ENCODE data around the gene LAMB4.

LAMB4 gene

DNA sequence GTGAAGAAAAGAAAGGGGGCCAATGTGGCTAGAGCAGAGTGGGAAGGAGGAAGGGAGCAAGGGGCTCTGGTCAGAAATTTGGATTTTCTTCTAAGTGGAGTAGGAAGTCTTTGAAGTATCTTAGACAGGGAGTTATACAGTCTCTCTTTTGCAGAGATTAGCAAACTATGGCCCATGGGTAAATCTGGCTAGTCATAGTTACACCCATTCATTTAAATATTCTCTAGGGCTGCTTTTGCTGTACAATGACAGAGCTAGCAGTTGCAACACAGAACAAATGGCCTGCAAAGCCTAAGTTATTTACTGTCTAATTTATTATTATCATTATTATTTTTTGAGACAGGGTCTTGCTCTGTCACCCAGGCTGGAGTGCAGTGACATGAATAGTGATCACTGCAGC is 10.5 kb upstream of the LAMB4 start:
- DNase-seq: no peak

DNA sequence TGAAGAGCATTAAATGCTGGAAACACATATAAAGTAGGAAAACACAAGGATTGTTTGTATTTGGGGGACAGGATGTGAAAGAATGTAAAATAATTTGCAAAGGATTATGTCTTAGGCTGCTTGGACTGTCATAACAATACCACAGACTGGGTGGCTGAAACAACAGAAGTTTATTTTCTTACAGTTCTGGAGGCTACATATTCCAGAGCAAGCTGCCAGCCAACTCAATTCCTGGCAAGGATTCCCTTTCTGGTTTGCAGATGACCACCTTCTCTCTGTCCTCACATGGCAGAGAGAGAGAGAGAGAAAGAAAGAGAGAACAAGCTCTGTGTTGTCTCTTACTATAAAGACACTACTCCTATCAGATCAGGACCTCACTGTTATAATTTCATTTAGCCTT is 8.8 kb upstream of the LAMB4 start:
- no peak for DNase-seq

DNA sequence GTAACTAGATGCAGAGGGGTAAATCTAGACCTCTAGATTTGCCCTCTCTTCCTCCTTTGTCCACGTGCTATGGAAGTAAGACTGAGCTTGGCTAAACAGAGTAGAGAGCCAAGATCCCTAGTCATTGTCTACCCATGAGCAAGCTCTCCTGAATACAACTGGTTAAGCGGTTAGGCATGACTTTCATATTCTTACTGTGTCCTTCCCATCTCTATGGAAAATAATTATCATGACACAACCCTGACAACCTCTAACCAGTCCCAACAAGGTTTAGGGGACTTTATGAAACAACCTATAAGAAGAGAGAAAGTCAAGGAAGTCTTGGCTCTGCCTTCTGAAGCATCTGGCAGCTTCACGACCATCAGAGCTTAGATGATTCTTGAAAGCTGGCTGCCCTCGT is 7.8 kb upstream of the LAMB4 start:
- no peak for DNase-seq

DNA sequence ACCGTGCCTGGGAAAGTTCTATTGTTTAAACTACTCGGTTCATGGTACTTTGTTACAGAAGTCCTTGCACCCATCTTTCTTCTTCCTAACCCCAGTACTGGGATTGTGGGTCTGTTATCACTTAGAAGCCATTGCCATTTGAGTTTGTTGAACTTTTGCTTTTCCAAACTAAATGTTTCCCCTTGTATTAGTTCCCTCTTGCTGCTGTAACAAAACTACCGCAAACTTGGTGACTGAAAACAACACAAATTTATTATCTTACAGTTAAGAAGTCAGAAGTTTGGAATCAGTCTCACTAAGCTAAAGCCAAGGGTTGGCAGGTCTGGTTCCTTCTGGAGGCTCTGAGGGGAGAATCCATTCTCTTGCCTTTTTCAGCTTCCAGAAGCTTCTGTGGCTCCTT is 6.9 kb upstream of the LAMB4 start:
- DNase-seq: no peak

DNA sequence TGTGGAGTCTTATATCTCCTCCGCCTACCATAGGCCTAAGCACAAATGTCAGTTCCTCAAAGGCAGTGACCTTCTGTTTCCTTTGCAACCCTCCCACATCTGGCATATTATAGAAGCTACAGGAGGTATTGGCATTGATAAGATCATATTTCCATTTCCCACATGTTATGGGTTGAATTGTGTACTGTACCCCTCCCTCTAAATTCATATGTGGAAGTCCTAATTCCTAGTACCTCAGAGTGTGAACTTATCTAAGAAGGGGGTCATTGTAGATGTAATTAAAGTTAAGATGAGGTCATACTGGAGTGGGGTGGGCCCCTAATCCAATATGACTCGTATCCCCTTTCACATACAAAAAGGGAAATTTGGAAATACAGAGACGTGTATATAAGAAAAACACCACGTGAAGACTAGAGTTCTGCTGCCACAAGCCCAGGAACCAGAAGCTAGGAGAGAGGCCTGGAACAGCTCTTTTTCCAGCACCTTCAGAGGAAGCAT is 6.1 kb upstream of the LAMB4 start:
- no peak for DNase-seq

DNA sequence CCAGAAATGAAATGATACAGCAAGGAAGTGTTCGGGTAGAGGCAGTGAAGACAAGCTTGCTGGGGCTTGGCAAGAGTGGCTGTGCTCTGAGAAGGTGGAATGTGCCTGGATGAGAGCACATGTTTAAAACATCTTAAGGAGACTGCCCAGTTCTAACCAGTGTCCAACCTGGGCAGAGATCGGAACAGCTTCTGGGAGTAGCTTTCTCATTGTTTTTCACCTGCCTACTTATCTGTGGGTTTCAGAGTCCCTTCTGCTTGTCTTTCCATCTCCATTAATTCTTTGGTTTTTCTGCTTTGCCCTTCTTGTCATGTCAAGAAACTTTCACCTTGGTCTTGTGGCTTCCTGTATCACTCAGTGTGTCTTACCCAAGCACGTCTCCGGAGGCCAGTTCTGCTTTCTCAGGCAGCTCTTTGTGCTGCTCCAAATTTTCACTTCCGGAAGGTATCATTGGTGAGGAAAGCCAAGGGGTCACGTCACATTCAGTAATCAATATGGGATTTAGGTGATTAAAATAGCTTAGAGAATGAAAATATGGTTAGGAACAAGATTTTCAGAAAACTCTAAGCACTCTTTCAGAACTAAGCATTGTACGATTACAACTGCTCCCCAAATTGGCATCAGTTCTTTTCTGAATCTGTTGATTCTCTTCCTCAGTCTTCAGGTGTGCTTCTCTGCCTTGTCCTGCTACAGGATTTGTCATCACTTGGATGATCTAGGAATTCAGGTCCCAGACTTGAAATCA is 5.5 kb upstream of the LAMB4 start:
- DNase-seq: no peak

DNA sequence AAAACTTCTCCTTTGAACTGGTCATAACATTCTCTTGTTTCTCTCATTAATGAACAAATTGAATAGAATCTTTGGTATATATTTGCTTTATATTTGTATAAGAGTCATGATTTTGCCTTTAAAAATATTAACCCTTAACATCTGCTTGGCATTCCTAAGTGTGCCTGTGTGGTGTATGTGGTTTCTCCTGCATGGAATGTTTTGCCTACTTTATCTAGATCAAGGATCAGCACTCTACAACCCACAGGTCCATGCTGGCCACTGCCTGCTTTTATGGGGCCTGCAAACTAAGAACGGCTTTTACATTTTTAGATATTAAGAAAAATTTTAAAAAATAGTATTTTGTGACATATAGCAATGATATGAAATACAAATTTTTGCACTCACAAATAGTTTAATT is 4.3 kb upstream of the LAMB4 start:
- DNase-seq: no peak

DNA sequence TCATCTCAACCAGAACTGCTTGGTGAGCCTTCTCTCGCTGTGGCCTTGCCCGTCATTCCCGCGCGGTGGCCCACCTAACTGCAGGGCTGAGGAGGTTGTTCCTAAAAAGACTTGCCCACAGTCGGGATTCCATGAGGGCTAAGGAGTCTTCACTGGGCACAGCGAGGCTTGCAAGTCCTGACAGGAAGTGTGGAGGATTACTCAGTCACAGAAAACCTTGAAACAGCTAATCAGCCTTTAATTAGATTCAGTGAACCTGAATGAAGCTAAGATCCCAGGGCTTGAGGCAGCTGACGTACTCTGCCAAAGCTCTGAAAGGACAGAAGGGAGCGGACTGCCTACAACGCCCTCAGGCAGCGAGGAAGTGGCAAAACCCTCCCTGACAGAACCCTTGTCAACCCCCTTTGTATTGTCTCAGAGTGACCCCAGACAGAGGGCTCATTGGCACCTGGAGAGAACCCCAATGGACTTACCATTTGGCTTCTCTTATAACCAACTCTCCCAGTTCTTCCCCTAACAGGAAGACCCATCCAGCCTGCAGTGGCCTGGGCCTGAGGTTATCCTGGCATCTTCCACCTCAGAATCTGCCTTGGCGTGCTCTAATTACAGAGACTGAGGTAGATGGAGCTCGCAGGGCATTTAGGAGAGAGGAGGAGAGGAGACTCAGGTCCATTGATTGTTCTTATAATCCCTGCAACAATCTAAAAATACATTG is 2.5 kb upstream of the LAMB4 start:
- no peak for DNase-seq

DNA sequence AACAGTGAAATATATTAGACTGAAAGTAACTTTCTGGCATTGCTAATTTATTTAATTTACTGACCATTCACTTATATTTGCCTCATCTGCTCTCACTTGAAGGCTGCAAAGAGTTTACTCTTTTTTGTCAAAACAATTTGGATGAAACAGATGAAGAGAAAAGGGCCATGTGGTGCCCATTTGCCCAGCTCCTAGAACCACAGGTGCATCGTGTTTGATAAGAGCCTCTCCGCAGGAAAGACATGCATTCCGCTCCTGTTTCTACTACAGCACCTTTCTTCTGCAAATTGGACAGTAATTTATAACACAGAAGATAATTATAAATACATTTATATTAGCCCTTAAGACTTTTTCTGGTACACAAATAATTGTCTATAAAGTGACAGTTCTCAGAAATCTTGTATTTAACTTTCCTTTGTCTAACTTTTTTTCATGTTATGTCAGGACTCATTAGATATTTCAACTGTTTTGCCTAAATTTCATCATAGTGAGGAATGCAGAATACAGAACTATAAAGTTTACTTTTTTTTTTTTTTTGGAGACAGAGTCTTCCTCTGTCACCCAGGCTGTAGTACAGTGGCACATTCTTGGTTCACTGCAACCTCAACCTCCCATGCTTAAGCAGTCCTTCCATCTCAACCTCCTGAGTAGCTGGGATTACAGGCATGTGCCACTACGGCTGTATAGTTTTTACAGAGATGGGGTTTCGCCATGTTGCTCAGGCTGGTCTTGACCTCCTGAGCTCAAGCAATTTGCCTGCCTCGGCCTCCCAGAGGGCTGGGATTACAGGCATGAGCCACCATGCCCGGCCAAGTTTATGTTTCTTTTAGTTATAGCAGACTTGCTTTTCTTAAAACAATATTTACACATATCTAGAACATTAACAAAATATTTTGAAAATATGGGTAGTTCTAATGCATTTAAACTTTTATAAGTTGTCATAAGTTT is 869 bp downstream of the LAMB4 start:
- no peak for DNase-seq

DNA sequence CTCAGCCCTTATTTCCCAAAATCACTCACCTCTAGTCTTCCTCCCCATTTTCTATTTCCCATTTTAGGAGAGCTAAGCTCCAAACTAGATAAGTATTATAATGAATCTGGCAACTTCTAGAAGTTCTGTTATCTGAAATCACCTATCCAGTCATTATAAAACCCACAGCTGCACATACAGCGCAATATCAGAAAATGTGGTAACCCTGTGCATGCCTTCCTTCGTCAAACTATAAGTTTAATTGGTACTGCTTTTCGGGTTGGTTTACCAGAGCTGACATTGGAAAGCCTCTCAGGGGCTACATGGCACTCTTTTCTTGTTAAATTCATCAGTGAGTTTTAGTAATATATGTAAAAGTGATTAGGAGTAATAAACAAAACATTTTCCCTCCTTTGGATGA is 1.6 kb downstream of the LAMB4 start:
- no peak for DNase-seq

DNA sequence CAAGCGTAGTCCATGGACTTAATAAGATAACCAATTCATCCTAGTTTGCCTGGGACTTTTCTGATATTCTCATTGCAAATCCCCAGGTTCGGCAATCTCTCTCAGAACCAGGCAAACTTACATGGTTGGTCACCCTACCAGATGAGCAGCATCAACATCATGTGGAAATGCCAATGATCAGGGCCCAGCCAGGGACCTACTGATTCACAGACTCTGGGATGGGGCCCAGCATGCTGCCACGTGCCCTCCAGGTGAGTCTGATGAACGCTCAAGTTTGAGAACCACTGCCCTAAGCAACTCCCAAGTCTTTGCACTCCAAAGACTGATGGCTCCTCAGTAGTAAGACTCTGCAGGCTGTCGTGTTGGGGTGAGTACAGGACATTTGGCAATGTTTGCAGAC is 2.7 kb downstream of the LAMB4 start:
- no peak for DNase-seq

DNA sequence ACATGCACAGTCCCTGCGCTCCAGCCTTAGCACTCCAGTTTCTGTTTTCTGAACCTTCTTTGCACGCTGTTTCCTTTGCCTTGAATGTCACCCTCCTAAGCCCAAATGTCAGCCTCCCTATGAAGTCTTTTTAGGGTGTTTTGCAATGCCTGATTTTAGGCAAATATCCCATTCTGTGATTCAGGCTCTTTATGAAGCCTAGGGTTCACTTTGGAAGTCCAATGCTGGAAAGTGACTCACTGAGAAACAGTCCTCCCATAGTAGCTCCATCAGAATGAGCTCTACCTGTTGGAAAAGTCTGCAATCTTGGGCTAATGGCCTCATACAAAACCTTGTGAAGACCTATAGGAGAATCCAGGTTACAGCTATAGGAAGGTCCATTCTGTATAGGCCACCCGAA is 5.3 kb downstream of the LAMB4 start:
- no peak for DNase-seq

DNA sequence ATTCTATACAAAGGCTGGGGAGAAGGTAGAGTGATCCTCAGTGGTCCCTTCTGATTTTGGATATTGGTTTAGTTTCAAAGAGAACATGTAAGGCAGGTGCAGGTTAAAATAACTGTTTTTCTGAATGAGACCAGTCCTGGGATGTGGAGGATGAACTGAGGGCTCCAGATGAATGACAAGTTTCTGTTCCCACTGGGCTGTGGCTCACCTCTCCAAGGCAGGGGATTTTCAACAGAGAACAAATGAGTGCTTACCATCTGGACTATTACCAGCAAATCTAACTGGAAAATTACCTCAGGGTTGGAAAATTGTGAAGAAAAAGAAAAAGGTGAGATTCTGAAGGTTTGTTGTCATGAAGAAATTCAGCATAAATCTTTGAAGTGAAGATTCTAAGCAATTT is 8.0 kb downstream of the LAMB4 start:
- no peak for DNase-seq

DNA sequence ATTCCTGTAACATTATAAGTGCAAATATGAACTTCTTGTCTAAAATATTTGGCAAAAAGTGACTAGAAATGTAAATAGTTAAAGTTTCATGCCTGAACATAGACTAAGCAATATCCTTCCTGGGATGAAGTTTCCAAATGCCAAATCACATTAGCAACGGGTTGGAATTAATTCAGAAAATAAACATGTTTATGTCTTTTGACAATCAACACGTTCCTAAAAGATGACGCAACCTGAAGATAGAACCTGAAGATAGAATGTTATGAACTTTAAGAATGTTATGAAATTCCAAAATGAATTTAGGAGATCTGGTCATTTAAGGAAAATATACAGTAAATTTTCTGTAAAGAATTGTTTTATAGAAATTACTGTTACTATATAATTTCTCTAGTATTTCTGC is 9.2 kb downstream of the LAMB4 start:
- DNase-seq: no peak

DNA sequence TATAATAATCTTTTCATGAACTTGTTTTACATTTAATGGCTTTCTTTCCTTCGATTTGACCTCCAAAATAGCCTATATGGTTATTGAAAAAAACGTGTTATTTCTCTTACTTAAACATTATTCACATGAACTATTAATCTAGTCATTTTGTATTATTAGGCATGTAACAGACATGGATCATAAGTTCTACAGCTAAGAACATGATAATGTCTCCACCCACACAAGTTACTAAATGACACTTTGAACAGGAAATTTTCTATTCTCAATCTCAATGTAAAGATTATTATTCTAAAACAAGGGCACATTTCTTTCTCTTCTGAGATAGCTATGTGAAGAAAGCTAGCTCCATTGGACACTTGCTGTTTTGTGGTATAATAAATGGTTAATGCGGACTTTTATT is 10.0 kb downstream of the LAMB4 start:
- no peak for DNase-seq

DNA sequence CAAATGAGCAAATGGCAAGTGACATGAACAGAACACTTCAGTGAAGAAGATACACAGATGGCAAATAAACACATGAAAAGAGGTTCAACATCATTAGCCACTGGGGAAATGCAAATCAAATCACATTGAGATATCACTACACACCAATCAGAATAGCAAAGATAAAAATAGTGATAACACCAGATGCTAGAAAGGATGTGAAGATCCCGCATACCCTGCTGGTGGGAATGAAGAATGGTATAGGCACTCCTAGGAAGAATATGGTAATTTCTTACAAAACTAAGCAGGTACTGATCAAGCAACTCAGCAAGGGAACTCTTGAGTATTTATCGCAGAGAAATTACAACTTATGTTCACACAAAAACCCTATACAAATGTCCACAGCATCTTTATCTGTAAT is 11.2 kb downstream of the LAMB4 start:
- no peak for DNase-seq

DNA sequence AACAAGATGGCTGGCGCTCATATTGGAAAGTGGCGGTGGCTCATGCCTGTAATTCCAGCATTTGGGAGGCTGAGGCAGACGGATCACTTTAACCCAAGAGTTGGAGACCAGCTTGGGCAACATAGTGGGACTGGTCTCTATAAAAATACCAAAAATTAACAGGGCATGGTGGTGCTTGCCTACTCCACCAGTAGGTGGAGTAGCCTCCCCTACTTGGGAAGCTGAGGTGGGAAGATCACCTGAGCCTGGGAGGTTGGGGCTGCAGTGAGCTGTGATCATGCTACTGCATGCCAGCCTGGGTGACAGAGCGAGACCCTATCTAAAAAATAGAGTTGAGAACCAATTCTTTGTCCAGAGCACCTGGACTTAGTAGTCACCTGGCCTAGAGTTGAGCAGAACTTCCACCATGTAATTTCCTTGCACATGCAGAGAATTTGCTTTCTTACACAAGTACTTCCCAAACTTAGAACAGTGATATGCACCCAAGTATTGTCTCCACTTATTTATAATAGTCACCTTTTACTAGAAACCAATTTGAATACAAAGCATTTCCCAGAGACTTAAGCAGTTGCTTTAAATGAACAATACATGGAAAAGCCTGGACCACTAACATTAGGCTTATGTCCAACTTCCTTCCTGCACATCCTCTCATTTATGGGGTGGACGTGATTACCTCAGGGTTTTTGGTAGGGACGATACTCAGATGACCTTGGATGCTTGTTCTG is 15.9 kb downstream of the LAMB4 start:
- DNase-seq: no peak

DNA sequence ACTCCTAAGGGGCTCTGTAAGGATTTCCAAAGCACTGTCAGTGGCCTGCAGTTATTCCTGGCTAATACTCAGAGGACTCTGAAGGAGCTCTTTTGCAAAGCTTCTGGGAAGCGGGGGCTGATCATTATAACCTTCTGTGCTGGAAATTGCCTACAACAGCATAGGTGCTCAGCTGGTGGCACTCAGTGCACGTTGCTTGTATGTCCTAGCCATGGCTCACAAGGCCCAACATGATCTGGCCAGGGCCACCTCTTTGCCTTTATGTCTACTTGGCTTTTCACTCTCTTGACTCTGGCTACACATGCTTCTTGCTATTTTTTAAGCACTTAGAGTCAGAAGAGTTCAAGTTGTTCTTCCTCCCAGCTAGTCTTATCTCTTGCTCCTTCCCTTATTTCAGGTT is 17.5 kb downstream of the LAMB4 start:
- DNase-seq: no peak

DNA sequence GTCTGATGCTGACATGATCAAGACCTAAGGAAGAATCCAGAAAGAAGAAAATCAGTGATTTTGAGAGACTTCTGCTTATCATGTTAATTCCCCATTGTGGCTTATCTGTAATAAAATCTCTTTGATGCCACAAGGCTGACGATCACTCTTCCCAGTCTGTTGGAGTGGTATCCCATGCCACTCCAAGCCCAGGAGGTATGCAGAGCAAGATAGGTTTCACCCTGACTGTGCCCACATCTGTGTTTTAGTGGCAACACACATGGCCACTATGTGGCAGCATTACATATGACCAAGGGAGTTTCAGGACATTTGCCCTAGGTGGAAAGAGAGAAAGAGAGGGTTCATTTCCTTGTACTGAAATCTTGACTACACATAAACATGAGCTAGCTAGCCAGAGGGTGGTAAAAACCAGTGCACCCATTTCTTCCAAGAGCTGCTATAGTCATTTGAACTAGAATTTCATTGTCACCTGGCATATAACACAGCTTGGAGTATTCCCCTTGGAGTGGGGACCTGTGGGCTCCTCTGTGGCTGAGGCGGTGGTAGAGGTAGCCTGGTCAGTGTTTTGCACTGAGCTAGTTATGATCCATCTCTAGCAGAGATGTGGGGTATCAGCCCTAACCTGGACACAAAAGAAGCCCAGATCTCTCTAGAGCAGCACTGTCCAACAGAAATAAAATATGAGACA is 20.8 kb downstream of the LAMB4 start:
- DNase-seq: no peak

DNA sequence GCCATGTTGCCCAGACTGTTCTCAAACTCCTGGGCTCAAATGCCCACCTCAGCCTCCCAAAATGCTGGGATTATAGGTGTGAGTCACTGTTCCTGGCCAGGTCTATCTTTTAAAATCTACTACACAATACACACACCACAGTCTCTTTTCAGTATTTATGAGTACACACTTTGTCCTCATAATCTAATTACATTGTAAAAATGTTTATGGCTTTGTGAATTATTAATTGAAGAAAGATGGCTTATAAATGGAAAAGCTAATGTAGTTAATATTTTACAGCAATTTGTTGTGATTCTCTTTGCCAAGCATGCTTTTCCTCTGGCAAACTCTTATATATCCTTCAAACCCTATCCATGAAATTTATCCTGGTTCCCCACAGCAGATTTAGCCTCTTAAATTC is 22.0 kb downstream of the LAMB4 start:
- no peak for DNase-seq

DNA sequence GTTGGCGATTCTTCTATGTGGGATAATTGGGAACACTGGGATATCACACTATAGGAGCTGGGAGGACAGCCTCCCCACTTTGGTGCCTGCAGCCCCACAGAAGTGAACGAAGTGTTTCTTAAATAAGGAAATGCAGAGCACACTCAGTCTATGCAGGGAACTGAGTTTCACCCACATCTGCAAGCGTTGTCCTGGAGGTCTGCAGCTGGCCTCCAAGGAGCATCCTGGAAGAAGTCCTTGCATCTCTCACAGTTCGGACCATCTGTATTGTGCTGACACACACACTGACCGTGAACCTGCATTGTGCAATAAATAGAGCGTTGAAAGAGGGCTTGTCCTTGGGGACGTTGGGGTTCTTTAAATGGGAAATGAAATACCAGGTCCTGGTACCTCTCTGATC is 25.8 kb downstream of the LAMB4 start:
- no peak for DNase-seq

All from NCI-H510A (cell line).